ENCODE data around the gene CCNT2.
"Not testable (repeated sequence)": the region's sequence is repeated elsewhere in the genome, so short reads cannot be mapped to it uniquely, and the experiment has no call there.

Gene CCNT2

GRCh38 chr2:134976074-134976702, 57.6 kb downstream of the CCNT2 start:
- DNase-seq = no peak

DNA sequence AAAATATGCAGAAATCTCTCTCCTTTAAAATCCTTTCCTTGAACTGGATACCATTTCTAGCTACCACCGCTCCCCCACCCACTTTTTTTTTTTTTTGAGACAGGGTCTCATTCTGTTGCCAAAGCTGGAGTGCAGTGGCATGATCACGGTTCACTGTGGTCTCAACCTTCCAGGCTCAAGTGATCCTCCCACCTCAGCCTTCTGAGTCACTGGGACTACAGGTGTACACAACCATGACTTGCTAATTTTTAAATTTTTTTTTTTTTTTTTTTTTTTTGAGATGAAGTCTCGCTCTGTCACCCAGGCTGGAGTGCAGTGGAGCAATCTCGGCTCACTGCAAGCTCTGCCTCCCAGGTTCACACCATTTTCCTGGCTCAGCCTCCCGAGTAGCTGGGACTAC, 58.5 kb downstream of the CCNT2 start:
- not testable (repeated sequence) for DNase-seq

DNA sequence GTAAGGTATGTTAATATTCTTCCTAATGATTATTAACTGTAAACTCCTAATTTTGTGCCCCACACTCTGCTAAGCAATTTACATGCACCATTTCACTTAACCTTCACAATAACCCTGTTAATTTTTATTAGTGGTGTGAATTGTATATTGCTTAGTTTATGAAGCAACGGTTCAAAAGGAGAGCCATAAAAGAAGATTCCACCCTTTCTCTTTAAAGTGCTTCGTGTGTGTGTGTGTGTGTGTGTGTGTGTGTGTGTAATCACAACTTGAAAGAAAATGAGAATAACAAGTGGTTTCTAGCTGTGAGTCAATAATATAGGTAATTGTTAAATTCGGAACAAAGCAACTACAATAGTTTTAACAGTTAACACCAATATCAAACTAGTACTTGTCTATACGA, 60.6 kb downstream of the CCNT2 start:
- no peak for DNase-seq

DNA sequence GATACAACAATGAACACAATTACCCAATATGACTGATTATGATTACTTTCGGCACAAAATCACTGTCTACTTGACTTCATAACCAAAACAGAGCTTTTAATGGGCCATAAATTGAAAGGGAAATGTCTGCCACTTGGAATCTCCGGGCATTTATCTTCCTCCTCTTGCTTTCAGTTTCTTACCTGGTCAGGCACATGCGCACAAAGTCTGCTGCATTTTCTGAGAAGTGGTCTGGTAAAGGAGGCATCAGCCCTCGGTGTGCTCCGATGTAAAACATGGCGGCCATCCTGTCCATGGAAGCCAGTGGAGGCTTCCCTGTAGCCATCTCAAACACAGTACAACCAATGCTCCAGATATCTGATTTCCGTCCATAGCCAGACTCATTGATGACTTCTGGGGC, 62.0 kb downstream of the CCNT2 start:
- DNase-seq = no peak

GRCh38 chr2:134982603-134983002, 64.0 kb downstream of the CCNT2 start:
- no peak for DNase-seq

DNA sequence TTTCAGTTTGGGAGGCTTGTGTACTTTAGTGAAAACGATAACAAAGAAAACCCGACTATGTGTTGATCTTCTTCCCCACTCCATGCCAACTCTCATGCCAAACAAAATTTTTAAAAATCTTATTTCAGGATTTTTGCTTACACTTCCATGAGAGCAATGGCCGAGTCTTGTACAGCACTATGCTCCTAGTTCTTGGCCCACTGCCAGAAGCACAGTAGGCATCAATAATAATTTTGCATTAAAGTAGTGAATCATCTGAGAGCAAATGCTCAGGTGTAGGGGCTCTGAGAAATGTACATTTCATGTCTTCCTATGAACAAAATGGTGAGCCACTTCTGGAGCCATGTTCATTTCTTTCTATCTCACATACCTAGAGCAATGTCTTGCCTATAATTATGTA, 66.4 kb downstream of the CCNT2 start:
- no peak for DNase-seq

GRCh38 chr2:134988994-134989605, 70.5 kb downstream of the CCNT2 start:
- no peak for DNase-seq

DNA sequence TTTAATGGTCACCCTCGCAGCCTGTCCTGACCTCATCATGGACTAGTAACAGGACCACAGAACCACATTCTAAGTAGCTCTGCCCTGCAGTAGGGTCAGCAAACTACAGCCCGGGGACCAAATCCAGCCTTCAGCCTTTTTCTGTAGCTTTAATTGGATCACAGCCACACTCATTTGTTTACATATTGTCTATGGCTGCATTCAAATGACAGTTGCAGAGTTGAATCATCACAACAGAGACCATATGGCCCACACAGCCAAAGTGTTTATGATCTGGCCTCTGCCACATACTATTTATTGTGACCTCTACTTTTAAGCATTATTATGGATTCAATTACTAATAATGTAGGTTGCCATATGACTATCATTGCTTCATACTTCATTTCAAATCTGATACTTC, 80.9 kb downstream of the CCNT2 start:
- no peak for DNase-seq

DNA sequence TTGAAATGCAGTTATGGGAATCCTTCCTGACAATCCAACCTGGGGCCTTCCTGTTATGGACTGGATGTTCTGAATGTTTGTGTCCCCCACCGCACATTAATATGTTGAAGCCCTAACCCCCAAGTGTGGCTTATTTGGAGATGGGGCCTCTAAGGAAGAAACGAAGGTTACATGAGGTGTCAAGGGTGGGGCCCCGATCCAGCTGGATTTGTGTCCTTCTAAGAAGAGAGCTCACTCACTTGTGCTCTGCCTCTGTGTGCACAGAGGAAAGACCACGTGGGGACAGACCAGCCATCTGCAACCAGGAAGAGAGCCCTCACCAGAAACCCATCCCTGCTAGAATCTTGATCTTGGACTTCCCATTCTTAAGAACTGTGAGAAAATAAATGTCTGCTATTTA, 84.2 kb downstream of the CCNT2 start:
- DNase-seq = no peak

DNA sequence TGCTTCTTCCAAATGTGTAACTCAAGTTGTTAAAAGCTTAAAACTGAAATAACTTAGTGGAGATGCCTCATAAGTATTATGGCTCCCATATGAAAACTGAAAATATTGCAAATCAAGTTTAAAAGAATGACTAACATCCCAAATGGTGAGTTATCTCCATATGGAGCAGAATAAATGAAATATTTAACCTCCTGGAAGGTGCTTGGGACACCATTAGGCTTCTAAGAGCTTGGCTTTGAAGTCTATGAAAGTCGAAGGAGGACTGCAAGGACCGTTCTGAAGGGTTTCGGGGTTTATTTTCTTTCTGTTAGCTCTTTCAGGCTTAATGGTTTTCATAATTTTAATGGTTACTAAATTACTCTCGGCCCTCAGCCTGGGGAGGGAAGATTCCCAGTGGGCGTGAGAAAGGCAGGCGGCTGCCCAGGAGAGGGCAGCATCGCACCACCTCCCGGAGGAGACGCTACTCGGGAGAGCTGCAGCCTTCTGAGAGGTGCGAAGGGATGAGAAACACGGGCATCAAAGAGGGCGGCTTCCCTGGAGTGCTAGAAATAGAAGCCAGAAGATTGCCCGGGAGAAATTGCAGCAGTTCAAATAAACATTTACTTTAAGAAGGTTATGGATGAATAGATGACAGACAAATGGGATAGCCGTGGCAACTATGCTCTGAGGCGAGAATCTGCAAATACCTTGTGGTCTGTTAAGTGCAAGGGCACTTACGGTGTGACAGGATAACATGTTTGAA, 85.6 kb downstream of the CCNT2 start:
- peak; percentile 77 for DNase-seq

- no peak for DNase-seq
These were observed 87.1 kb downstream of the CCNT2 start for GRCh38 chr2:135005753-135006152.

All from right forelimb (tissue), 1 donor.